Anterior cingulate cortex (tissue), 58 donors: ENCODE data around the gene HDGF.

Experiments used
- DNase-seq, 58 donors: peaks; one replicate each; lab custom pipeline; 2025; lab: John Stamatoyannopoulos, UW

Gene HDGF

DNA sequence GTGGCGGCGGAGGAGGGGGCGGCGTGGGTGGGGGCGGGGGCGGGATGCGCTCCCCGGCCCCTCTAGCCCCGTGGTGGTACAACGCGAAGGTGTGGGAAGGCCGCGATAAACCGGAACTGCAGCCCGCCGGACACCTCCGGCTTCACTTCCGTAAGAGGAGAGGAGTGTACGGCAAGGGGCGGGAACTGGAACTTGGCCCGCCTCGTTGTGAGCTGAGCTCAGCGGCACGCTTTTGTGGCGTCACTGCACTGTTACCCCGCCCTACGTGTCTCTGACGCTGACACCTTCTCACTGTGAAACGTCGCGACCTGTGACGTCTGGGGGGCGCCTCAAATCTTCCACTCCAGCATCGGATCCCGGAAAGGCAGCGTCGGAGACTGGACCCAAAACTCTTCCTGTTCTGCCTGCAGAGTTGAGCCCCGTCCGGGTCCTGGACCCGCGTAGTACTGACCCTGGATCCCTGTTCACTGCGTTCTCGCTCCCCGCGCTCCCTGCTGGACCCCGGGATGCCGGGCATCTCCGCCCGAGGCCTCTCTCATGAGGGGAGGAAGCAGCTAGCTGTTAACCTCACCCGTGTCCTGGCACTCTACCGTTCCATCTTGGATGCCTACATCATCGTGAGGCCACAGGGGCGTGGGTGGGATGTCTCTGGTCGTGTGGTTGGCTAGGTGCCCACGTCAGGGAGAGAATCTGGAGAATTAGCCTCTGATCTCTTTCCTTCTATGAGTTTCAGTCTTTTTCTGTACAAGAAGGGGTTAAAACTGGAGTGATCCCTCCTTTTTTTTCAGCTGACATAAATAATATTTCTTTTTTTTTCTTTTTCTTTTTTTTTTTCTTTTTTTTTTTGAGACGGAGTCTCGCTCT, 22.6 kb downstream of the HDGF start, which contains the start of gene ISG20L2:
Gene ISG20L2, minus strand, starts transcription at position 168 of the 864 bp plus-strand sequence. CDS start 1,114 bp downstream, outside the sequence.
- DNase-seq = peak; percentile 54 to 98 (median 92)

DNA sequence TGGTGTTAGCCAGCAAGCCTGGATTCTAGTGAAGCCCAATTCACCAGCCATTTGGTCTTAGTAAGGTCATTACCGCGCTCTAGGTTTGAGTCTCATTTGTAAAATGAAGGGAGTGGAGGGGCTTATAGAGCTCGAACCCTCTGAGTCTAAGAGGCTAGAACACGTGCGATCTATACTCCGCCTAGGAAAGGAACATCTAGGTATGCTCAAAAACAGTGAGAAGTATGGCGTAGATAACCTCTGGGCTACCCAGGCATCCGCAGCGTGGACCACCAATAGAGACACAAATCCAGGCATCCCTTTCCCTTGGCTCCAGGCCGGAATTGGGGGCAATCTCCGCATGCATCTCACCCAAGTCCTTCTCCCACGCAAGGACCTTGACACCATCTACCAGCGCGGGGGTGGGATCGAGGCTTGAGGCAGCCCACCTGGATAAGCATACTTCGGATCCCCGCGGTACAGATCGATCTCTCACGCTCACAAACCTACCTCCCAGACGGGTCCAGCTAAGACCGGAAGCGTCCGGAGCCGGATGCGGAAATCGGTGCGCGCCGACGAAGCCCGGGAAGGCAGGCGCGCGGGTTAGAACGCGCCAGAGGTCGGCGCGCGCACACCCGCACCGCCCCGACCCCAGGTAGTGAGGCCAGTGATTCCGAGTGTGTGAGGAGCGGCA, 23.4 kb downstream of the HDGF start, which contains the start of gene METTL25B:
Gene METTL25B, plus strand, starts transcription at position 544 of the 673 bp plus-strand sequence. CDS start 636 bp downstream, outside the sequence.
- peak in 56 of 58 donors; percentile 52 to 95 (median 85) for DNase-seq

DNA sequence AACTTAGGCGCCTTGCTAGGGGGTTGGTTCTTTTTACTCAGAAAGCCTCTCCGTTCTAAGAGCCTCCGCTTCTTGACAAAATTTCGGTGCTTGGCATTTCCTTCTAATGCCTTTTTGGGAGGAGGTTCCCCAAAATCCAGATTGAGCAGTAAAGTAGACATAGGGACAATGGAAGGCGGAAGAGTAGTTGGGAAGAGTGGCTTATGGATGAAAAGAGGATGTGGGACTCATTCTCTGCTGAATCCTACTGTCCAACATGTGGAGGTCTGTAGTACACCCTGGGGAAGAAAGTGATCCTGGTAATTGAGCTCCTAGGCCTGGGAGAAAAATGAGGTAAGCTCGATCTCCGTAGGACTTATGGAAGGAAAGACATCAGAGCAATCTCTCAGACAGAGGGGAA, 24.0 kb downstream of the HDGF start:
- DNase-seq = no peak

DNA sequence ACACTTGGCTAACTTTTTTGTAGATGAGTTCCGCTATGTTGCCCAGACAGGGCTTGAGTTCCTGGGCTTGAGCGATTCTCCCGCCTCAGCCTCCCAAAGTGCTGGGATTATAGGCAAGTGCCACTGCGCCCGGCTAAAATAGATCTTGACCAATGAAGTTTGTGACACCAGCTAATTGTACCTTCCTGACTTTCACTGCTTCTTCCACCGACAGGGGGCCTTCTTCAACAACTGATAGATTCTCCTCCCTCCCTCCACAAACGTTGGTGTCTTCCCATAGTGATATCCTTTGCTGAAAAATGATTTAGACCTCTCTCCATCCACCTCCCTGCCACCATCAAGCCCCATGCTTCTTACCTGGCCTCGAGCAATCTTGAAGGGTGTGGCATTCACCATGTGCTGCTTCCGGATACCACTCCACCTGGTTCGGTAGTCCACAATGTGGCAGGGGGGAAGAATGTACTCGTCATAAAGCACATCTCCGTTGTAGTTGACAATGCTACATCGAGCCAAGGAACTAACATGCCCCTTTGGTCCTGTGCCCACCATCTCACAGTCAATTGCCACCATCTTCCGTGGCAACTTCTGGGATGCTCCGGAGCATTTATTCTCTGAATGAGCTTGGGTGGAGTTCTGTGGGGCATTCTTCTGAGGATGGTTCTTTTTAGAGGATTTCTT, 24.8 kb downstream of the HDGF start:
- DNase-seq = peak in 7 of 58 donors; percentile 8 to 26 (median 15)

DNA sequence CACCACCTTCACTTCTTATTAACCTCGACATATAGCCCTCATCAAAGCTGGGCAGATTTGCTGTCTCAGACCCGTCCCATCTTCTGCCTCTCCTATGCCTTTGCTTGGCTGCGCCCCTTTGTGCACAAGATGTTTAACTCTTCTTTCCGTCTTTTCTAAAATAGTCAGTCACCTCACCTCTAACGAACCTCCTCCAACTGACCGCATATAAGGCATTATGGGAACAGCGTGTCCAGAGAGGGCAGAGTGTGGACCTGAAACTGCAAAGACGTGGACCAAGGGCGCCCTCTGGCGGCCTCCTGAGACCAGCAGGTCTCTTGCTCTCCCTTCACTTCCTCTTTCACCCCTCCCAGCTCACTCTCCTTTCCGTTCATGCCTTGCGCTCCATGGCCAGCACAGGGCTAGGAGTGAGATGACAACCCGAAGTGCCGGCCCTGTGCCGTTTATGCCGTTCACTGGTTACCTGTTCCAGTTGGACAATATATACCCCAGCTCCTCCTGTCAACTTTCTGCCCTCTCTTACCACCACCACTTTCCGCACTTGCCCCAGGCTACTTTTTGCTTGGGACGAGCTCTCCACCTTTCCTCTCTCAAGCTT, 25.7 kb downstream of the HDGF start:
- DNase-seq = peak in 55 of 58 donors; percentile 29 to 92 (median 70)

DNA sequence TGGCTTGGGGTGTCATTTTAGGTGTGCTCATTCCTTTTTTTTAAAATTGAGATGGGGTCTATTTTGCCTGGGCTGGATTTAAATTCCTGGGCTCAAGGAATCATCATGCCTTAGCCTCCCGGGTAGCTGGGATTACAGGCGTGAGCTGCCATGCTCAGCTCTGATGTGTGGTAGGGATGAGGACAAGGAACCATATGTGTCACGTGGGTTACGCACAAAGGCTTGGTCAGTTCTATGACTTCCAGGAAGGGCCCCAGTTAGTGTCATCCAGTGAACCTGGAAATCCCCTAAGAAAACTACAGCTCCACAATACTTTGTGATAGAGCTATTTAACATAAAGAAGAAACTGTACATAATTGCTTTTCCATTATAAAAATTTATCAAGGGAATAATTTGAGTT, 29.9 kb downstream of the HDGF start:
- DNase-seq = no peak

DNA sequence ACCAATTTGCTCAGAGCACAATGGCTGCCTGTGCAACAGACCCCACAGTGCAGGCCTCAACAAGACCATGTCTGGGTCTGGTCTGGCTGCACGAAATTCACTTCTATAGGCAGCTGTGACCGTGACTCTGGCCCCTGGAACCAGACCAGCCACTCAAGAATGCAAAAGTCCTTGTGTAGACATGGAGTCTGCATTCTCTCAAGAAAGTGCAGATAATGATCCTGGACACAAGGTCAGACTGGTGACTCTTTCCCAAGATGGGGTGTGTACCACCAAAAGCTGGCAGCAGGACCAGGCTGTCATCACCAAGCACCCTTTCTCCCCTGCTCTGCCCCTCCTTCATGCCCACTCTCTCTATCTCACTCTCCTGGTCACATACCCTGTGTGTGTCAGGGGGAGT, 30.3 kb downstream of the HDGF start:
- no peak for DNase-seq

DNA sequence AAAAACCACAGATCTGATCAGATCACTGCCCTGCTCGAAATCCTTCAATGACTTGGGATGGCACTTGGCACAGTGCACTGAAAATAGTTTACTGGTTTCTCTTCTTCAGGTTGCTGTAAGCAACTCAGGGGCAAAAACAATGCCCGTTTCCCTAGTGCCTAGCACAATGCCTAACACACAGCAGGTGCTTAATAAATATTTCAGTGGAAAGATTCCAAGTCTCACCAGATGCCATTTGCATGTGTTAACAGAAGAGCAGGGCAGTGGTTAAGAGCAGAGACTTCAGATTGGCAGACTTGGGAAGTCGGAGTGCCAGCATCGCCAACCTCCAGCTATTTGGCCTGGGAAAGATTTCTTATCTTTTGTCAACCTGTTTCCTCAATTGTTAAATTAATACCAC, 34.1 kb downstream of the HDGF start:
- no peak for DNase-seq

DNA sequence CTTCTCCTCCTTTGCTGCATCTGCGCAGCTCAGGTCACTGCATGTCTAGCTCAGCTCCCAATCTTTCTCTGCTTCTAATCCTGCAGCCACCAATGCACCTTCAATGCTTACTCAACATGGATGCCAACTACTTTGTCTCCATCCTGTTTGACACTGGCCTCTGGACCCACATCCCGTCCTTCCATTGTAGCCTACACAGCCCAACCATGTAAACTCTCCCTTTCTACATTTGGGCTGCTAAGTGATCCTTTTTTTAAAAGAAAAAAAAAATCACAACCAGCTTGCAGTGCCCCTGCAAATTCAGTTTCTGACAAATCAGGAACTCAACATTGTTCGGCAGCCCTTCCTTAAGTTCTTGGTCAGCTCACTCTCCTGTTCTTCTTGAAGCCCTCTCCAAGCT, 36.6 kb downstream of the HDGF start:
- no peak for DNase-seq

DNA sequence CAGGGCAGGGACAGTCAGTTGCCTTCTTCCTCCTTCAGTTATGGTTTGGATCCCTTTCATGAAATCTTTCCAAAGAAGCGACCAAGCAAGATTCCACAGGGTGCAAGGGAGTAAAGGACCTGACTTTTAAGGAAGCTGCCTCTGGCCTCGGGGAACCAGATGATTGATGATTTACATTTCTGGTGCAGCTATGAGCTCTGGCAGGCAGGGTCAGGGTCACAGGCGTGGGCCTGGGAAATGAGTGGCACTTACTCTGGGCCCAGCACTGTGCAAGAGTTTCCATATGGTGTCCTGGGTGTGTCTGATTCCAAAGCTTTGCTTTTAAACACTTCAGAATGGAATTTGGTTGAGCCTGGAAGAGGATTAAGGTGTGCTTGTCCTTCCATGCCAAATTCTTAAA, 38.8 kb downstream of the HDGF start:
- DNase-seq = no peak

DNA sequence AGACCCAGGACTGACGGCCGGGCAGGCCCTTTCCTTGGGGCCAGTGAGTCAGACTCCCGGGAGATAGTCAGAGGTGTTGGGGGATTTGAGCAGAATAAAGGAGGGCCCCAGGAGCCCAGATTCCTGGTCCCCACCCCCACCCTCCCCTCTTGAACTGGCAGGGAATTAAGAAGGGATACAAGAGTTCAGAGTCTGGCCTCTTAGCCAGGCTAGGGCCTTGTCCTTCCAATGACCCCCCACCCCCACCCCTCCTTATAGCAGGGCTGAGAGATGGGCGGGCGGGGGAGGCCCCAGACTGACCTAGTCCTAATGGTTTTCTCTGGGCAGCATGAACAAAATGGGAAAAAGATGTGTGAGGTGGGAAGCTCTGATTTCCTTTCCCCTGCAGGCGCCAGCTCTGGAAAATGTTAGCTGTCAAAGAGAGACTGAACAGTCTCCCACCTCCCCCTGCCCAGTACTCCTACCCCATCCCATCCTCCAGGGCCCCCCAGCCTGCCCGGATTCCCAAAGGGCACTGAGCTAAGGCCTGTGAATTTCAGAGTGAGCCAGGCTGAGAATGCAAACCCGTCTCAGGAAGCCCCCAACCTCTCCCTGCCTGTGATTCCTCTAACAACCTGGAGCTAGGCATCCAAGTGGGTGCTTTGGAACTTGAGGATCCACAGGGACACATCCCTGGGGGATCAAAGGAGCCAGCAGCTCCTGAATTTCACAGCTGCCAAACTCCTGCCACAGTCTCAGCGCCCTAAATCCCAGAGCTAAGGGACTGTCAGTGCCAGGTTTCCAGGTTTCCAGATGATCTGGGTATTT, 40.3 kb downstream of the HDGF start:
- DNase-seq = no peak

DNA sequence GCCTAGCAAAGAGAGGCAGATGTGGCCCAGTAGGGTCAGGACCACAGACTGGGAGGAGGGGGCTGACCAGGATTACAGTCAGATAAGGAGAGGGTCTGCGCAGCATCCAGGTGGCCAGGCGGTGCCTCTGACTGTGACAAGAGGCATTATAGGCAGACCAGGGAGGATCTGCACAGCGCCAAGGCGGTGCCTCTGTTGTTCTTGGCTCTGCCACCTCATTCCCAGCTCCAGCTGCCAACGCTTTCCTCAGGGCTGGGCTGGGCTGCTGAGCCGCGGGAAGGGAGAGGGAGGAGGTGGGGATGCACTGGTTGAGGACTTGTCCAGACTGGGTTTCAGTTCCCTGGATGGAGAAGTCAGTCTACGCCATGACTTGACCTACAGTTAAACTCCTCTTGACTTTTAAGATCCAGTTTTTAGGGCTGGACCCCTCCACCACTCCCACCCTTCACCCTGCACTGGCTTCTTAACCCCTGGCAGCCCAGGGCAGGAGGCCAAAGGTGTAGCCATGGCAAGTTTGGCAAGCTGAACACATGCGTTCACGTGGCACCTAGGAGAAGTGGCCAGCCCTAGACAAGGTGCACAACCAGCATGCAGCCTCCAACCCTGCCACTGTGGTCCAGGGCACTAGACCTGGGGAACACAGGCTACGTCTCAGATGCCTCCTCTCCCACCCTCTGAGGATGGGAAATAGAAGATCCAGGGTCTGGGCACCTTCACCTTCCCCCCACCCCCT, 41.6 kb downstream of the HDGF start:
- DNase-seq = peak in 42 of 58 donors; percentile 11 to 76 (median 34)

DNA sequence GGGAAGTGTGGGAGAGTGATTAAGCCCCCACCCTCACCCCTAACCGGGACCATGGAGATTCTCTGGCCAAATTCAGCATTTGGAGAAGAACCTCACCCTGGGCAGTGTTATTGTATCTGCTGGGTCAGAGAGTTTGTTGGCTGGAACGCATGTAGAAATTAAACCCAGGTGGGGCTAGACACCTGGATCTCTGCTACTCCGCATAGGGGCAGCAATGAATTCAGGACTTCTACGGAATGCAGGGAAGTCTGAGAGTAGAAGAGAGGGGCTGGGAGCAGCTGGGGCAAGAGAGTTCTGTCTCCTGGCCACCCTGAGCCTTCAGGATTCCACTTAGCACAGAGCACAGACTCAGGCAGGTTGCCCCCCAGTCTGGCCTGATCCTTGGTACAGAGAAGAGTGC, 42.4 kb downstream of the HDGF start:
- no peak for DNase-seq

DNA sequence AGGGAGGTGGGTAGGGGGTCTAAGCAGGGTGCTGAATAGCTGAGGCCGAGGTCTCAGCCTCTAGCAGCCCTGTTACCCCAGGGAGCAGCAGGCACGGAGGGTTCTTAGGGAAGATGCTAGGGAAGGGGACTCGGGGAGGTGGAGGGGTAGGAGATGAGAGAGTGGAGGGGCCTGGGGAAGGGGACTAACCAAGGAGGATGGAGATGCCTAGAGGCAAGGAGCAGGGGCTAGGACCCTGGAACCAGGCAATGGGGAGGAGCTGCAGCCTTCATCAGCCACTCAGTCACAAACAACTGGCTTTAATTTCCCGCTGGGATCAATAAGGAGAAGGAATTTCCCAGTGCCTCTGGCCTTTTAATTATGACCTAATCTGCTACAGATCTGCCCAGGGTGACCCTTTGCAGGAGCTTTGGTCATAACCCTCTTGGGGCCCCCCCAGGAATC, 43.2 kb downstream of the HDGF start:
- no peak for DNase-seq

DNA sequence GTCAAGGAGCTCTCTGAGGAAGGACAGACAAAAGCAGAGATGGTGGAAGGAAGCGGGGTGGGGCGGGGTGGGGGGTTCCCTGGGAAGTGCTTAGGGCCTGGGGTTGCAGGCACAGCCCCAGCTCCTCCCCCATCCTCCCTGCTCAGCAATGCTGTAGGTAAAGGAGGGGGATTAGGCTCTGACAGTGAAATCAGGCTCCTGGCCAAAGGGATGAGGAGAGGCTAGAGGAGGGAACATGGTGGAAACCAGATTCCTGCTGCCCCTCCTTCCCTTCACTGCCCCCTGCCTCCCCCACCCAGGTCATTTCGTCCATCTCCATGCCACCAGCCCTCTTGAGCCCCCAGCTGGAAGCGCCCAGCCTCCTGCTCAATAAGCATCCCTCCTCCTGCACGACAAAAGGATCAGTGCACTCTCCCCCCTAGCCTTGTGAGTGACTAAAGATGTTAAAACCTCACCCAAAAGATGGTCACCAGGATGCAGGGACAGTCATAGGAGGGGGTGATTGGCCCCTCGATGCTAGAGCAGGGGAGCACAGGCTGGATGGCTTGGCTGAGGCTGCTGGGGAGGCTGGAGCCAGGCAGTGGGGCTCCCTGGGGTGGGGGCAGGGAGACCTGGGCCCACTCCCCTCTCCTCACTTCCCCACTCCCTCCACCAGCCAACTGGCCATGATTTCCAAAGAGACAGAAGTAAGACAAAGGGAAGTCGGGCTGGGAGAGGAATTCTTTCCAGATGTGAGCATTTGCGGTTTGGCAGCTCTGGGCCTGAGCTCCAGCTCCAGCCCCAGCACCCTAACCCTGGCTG, 43.9 kb downstream of the HDGF start:
- DNase-seq = no peak

DNA sequence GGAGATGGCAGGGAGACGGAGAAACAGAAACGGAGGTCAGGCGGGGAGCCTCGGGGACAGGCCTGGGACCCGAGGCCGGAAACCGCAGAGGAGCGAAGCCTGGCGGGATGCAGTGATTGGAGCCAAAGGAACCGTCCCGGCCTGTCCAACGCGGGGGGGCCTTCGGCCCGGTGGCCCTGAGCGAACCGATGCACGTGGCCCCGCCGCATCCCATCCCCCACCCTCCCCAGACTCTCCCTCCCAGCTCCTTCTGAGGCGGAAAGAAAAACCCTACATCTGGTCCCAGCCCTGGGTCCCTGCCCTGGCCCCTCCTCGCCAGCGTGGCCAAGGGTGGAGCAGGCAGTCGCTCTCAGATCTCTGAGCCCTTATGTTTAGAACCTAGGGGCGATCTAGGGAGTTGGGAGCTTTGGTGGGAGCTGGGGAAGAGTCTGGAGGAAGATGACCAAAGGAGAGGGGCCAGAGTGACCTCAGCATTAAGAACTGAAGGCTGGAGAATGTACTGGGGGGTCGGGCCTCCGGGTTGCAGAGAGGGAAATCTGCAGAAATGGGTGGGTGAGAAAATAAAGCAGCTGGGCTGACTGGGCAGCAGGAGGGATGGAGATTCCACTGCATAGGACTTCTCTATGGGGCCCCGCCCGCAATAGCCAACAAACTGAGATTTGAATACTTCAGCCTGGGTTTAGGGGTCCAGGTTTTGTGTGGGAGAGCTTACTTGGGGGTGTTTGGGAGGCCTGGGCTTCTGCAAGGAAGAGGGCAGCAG, 44.6 kb downstream of the HDGF start:
- peak in 24 of 58 donors; percentile 7 to 62 (median 24) for DNase-seq
